Activated CD4-positive, alpha-beta T cell treated with anti-CD3 and anti-CD28 coated beads, Interleukin-2, amount 50 U/mL, for 16 hours (primary cell): Measurements from ENCODE around the gene TSSK3.

ENCODE experiments used
- DNase-seq: peaks from one replicate; pipeline ENCODE4 v3.0.0-alpha.2; 2020

Gene TSSK3, protein sequence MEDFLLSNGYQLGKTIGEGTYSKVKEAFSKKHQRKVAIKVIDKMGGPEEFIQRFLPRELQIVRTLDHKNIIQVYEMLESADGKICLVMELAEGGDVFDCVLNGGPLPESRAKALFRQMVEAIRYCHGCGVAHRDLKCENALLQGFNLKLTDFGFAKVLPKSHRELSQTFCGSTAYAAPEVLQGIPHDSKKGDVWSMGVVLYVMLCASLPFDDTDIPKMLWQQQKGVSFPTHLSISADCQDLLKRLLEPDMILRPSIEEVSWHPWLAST

DNA sequence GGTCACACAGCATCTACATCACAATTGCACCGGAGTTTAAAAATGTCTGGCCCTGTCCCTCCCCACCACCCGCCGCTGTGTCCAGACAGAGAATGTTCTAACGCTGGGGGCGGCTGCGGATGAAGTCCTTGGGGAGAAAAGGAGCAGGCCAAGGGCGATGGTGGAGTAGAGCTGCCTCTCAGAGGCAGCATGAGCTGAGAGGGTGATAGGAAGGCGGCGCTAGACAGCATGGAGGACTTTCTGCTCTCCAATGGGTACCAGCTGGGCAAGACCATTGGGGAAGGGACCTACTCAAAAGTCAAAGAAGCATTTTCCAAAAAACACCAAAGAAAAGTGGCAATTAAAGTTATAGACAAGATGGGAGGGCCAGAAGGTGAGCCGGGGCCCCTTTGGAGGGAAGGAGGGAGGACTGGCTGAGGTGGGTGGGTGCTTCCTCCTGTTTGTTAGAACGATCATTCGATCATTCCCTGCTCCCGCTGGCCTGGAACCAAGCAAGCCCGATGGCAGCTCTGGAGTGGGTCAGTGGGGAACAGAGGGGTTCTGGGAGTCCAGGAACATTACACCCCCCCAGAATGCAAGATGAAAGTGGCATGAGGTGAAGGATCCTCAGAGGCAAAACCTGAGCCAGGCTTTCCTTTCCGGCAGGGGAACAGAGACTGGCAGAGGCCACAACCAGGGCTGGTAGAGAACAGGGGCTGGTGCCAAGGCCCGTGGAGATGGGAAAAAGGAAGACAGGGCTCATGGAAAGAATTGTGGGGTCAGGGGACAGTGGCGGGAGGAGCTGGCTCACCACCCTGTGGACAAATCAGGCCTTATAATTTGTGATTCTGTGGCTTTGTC is at the start of gene TSSK3, which contains the start of gene FAM229A:
TSS of gene TSSK3 (plus strand) at position 66 of the 840 bp plus-strand sequence. CDS start at position 229, 163 bp downstream.
TSS of gene FAM229A (minus strand) at position 12 of the 840 bp plus-strand sequence. CDS start 394 bp downstream, outside the sequence.
- DNase-seq: no peak

DNA sequence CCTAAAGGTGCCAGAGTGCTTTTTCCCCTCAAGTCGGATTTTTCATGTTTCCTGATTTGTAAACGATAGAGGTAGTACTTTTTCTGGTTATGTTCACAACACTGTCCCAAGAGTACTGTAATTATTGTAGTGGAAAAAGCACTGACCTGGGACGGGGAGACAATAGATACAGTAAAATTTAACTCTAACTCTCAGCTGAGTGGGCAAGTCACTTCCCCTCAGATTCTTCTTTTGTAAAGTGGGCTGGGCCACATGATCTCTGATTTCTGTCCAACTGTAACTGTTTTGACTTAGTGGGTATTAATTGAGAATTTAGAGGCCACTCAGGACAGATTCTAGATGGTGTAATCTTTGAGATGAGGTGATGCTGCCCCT is 45.4 kb upstream of the TSSK3 start:
- DNase-seq: no peak

DNA sequence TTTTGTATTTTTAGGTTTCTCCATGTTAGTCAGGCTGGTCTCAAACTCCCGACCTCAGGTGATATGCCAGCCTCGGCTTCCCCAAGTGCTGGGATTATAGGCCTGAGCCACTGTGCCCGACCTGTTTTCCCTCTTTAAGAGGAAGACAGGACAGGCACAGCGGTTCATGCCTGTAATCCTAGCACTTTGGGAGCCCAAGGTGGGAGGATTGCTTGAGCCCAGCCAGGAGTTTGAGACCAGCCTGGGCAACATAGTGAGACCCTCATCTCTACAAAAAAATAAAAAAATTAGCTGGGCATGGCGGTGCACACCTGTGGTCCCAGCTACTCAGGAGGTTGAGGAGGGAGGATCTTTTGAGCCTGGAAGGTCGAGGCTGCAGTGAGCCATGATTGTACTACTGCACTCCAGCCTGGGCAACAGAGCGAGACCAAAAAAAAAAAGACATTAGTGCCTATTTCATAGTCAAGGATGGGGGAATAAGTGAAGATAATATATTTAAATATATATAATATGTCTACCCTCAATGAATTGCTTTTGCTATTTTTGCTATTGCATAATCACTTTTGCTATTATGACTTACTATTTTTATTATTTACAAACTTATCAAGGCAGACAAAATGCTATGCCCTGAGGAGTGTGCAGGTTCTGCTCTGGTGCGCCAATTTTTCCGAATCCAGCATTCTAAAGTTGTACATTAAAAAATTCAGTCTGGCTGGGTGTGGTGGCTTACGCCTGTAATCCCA is 44.0 kb upstream of the TSSK3 start:
- DNase-seq: no peak

DNA sequence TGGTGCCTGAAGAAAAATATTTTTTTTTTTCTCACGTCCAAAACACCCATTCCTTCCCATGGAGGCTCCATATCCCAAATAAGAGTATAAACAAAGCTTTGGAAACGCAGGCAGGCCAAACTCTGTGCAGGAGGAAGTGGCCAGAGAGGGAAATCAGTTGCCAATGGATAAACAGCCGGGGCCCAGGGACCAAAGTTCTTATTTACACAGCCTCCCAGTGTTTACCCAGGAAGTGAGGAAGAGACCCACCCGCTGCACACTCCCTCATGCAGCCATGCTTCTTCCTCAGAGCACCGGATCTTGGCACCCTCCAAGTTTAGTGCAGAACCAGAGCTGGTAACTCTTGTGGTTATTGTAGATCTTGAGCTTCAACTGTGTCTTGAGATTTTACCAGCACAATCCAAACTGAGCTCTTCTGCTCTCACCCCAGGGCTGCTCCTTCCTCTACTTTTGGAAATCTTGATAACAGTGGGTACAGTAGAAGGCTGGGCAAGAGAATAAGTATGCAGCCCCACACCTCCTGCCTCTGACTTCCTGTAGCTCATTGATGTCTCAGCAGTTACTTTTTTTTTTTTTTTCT is 40.5 kb upstream of the TSSK3 start:
- peak; percentile 29 for DNase-seq

DNA sequence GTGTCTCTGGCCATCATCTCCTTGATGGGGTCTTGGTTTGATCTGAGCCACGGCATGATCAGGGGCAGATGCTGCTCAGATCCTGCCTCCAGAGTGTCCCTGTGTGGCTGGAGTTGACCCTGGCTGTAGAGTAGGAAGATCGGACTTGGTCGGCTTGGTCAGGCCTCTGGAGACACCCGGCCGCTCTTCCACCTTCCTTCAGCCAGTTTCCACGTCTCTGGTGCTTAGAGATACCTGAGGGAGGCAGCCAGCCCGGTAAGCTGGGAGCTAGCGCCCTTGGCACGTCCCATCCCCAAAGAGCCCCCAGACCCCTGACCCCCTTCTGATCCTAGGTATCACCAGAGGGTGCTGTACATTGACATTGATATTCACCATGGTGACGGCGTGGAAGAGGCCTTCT is 35.1 kb upstream of the TSSK3 start:
- no peak for DNase-seq

DNA sequence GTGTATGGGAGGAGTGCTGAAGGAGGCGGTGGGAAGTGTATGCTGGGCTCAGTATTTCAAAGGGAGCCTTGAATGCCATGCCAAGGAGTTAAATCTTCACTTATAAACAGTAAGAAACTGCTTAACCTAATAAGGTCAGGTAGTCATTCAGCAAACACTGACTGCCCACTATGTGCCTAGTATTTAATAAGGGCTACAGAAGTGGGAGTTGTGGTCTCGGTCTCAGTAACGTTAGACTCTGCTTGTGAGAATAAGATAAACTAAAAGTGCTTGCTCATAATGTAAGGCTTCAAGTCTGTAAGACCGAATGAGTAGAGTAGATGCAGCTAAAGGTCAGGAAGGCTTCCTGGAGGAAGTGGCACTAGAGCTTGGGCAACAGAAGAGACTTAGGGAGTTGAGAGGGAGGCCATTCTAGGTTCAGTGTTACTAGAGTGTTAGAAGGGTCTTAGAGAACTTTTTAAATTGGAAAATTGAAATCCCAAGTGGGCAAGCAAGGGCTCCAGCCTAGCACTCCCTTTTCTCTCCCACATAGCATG is 32.3 kb upstream of the TSSK3 start:
- no peak for DNase-seq

DNA sequence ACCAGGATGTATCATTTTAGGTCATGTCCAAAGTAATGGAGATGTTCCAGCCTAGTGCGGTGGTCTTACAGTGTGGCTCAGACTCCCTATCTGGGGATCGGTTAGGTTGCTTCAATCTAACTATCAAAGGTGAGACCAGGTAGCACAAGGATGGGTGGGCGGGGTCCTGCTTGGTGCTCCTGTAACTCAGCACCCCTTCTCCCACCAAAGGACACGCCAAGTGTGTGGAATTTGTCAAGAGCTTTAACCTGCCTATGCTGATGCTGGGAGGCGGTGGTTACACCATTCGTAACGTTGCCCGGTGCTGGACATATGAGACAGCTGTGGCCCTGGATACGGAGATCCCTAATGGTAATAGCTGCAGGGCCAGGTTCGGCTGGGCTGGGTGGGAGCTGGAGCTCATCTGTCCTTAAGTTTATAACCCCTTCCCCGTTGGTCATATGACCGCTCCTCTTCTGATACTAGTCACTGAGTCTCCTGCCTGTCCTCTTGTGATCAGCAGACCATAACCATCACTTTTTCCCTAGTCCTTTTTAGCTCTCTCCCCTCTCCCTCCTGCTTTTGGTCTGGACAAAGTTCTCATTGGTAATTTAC is 31.7 kb upstream of the TSSK3 start:
- DNase-seq: no peak

DNA sequence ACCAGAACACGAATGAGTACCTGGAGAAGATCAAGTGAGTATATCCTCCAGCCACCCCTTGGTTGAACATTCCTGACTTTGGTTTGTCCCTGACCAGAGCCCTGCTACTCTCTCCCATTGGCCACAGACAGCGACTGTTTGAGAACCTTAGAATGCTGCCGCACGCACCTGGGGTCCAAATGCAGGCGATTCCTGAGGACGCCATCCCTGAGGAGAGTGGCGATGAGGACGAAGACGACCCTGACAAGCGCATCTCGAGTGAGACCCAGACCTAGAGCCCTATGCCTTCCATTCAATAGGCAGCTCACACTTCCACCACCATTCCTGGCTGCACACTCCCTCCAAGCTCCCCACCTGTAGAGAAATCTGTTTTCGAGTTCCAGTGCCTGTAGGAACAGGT is 30.8 kb upstream of the TSSK3 start:
- no peak for DNase-seq

DNA sequence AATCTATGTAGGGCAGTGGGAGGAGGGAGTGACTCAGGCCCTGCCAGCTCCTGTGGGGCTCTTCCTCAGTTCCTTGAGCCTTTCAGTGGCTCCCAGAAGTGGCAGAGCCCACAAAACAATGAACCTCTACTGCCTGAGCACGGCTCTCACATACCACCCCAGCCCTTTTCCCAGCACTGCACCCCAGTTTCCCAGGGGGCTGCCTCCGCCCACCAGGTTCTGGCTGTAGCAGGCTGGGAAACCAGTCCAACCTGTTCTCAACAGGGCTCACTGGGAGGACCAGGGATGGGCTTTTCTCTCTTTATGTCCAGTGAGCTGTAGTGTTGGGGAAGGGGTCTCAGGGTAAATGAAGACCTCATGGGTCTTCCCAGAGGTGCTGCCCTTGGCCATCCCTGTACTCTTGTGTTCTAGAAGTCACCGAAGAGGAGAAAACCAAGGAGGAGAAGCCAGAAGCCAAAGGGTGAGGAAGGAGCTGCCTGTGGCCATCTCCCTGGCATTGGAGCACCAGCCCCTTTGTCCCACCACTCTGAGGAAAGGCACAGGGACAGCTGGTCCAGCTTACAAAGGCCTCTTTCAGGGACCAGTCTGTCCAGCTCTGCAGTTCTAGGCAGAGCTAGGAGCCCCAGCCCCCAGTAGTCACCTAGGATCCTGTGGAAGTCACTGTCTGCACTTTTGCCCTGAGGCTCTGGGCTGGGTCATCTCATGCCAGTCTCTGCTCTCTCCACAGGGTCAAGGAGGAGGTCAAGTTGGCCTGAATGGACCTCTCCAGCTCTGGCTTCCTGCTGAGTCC is 29.9 kb upstream of the TSSK3 start:
- no peak for DNase-seq

DNA sequence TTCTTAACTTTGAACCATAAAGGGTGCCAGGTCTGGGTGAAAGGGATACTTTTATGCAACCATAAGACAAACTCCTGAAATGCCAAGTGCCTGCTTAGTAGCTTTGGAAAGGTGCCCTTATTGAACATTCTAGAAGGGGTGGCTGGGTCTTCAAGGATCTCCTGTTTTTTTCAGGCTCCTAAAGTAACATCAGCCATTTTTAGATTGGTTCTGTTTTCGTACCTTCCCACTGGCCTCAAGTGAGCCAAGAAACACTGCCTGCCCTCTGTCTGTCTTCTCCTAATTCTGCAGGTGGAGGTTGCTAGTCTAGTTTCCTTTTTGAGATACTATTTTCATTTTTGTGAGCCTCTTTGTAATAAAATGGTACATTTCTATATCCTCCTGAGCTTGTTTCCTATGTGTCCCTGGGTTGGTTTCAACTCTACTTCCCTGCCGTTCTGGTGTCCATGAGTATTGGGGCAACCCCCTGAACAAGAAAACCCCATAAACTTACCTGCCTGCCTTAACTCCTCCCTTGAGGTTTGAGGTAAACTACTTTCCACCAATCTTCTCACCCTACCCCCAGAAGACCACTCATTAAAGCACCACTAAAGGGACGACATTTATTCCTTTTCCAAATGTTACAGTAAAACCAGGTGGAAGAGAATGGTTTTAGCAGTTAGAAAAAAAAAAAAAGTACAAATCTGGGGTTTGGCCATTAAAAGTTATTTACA is 28.9 kb upstream of the TSSK3 start:
- DNase-seq: no peak

DNA sequence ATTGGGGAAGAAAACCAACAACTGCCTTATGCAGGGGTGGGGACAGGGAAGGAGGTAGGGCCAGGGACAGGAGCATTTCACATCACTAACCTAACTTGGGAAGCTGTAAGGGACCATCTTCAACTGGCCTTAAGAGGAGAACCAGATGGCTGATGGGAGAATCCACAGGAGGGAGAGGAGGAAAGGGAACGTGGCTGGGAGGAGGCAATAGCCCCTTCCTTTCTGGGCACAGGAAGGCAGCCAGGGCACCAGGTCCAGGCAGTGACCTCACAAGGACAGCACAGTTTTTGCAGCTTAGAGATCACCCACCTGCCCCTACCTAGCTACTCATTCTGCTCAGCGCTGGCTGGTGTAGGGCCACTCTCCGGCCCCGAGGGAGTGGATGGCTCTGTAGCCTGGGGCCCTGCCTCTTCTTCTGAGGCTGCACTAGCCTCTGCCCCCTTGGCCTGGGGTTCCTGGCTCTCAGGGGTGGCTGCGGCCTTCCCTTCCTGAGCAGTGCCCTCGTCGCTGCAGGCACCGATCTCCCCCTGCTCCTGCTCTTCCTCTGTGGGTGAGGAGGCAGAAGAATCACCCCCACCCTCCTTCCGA is 28.0 kb upstream of the TSSK3 start:
- DNase-seq: no peak

DNA sequence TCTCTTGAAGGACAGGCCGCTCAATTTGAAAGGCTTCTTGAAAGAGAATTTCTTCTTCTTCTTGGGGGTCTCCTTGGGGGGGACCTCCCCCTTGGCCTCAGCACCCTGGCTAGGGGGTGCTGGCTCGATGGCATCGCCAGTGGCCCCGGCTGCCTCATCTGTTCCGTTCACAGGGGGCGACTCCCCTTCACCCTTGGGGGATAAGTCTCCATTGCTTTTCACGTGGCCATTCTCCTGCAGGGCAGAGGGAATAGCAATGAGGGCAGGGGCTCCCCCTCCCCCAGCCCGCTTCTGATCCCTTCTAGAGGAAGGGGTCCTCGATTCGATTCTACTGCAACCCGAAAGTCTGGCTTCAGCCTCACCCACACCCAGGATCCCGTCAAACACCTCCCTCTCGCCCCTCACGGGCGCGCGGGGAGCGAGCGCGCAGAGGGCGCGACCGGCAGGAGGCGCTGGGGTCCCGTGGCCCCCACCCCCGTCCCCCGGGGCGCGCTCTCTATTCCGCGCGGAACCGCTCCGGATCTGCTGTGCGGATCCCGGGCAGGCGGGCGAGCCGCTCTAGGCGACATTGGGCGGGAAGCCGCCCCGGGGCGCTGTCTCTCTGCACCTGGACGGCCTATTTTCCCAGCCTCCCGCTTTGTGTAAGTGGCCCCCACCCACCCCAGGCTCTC is 27.3 kb upstream of the TSSK3 start:
- DNase-seq: peak; percentile 33

DNA sequence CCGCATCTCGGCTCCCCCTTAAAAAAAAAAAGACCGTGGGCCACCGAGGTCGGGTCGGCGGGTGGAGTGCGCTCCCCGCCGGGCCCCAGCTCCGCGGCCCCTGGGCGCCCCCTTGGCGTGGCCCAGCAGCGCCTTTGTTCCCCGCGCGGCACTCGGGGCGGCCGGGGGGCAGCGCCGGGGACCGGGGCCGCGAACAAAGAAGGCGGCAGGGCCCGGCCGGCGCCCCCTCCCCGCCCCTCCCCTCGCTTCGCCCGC is 26.9 kb upstream of the TSSK3 start:
- DNase-seq: no peak

DNA sequence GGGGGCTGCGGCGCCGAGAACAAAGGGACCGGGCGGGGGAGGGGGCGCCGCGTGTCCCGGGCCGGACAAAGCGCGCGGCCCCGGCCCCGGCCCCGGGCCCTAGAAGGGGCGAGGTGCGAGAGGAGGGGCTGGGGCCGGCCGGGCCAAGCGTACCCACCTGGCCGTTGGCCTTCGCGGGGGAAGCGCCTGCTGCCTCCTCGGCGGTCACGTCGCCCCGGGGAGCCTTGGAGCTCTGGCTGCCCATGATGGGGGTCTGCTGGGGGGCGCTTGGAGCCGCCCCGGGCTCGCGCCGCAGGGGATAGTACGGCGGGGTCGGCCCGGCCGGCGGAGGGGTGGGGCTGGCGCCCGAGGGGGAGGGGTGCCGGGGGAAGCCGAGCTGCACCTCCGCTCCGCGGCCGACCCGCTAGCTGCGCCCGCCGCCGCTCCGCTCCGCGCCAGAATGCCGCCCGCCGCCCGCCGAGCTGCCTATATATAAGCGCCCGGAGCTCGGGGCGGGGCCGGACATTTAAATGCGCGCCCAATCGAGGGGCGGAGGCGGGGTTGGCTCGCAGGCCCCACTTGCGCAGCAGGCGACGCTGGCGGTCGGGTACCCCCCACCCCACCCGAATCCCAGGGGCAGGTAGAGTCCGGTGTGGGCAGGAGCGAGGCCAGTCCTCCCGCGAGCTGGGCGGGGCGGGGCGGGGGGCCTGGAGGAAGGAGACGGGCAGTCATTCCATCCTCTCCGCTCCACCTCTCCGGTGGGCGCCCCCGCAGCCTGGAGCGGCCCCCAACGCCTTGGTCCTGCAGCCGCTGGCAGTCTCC is 26.3 kb upstream of the TSSK3 start, which contains the start of gene MARCKSL1:
TSS of gene MARCKSL1 (minus strand) at position 444 of the 801 bp plus-strand sequence. CDS start at position 244, 200 bp downstream.
- peak; percentile 77 for DNase-seq

DNA sequence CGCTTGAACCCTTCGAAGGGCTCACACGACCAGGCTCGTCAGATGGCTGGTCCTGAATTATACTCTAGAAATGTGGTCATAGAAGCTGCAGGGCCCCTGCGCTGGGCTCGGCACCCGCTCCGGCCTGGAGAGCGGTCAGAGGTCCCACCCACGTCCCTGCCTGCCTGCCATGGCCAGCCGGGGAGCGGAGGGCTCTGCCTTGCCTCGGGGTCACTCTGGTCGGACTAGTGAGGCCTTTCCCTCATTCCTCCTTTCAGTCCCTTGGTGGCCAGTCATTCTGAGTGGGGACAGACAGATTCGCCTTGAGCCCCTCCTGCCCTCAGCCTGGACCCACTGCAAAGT is 25.8 kb upstream of the TSSK3 start:
- DNase-seq: no peak

DNA sequence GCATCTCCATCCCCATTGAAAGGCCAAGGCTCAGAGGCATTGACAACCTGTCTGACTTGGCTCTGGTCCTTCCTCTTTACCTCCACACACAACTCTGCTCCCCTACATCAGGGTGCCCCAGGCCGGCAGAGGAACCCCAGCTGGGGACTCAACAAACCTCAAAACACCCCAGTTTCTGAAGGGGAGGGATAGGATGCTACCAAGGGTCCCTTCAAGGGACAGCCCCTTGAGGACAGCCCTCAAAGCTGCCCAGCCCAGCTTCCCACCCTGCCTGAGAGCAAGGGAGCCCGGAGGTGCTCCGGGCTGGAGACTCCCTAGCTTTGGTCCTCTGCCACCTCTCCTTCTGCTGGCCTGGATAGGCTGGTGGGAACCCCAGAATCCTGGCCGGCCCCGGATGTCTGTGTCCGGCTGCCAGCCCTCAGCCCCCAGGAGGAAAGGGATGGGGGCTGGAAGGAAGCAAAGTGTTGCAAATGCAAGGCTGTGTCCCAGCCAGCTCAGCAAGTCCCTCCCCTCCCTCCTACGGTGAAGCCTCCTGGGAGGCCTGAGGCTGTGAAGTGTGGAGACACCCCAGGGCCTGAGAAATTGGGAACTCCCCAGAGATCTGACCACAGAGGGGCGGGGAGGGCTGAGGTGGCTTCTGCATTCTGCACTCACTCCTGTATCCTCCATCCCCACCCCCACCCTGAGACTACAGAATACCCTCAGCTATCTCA is 25.2 kb upstream of the TSSK3 start:
- DNase-seq: peak; percentile 63

DNA sequence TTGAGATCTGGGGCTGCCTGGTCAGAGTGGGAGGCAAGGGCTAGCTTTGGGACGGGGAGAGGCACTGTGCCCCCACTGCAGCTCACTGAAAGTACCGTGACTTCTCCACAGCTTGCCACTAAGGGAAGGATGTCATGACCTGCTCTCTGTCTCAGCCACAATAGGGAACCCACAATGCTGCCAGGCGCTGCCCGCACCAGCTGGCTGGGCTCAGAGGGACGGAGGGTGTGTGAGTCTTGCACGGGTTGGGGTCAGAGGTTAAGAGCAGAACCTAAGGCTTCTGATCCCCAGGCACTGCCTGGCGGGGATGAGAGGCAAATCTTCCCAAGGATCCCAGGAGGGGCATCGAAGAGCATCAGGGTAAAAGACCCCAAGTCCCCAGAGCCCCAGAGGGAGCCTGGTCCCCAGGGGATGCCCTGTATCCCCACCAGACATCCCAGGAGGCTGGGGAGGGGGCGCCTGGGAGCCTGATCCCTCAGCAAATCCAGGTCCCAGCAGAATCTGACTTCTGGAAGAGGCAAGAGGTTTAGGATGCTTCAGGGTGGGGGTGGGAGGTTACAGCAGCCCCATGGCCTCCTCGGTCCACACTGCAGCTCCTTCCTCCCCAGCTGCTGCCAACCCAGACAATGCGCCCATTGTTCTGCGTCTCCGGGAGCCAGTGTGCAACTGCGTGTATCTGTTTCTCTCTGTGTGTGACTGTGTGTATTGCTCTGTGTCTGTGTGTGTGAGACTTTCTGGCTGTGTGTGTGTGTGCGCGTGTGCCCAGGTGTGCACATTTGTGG is 24.3 kb upstream of the TSSK3 start:
- peak; percentile 27 for DNase-seq

DNA sequence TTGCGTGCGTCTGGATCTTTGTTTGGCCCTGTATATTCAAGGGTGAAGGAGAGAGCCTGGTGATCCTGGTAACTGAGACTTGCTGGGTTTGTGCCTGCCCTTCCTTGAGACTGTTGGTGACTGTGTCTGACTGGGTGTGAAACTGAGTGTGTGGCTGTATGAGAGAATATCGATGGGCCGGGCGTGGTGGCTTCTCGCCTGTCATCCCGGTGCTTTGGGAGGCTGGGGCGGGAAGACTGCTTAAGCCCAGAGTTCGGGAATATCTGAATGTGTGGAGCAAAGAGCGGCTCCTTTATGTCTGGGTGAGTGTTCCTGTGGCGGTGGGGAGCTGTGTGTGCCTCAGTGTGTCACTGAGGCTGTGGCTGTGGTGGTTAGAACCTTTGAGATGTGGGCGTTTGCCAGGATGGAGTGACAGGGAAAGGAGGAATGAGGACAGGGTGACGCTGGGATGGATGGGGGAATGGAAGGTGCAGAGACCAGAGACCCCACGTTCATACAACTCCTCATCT is 23.6 kb upstream of the TSSK3 start:
- DNase-seq: no peak
